Astrocyte (in vitro differentiated cells and primary cell): ENCODE results near the gene LRMDA. TPM values are rescaled to one million over a fixed set of nuclear protein-coding genes. Genes with fewer than 3 reads are reported as not detected.

Experiments
- DNase-seq: peaks from one replicate; pipeline ENCODE4 v3.0.0-alpha.2; 2010; ENCODE audit warnings: low read depth
- FAIRE-seq: peaks from 2 replicates; lab custom pipeline; 2011; peaks lifted over from hg19 to GRCh38; lab: Jason Lieb, UNC
- H2AFZ ChIP-seq: 2 replicates; pipeline ENCODE4 v1.6.0; 2012; ENCODE audit warnings: low read depth, low read length, inconsistent platforms
- H3K27ac ChIP-seq: 2 replicates; pipeline ENCODE4 v1.5.1; 2011; ENCODE audit warnings: low read depth, low read length, inconsistent platforms
- H3K27me3 ChIP-seq: 2 replicates; pipeline ENCODE4 v1.6.0; 2011; ENCODE audit warnings: low read length, inconsistent platforms; ENCODE audit not compliant: insufficient read depth
- H3K36me3 ChIP-seq: 2 replicates; pipeline ENCODE4 v1.5.1; 2011; ENCODE audit warnings: low read length, inconsistent platforms; ENCODE audit not compliant: insufficient read depth
- H3K4me1 ChIP-seq: 2 replicates; pipeline ENCODE4 v1.5.1; 2011; ENCODE audit warnings: low read length, inconsistent platforms; ENCODE audit not compliant: insufficient read depth
- H3K4me2 ChIP-seq: 2 replicates; pipeline ENCODE4 v1.6.0; 2012; ENCODE audit warnings: low read length, inconsistent platforms
- H3K4me3 ChIP-seq: 2 replicates; pipeline ENCODE4 v1.5.1; 2011; ENCODE audit warnings: low read depth, mild to moderate bottlenecking, low read length, inconsistent platforms; ENCODE audit not compliant: insufficient read depth
- H3K79me2 ChIP-seq: 2 replicates; pipeline ENCODE4 v1.6.0; 2012; ENCODE audit warnings: mild to moderate bottlenecking, low read length, inconsistent platforms; ENCODE audit not compliant: insufficient read depth
- H3K9ac ChIP-seq: 2 replicates; pipeline ENCODE4 v1.6.0; 2012; ENCODE audit warnings: mild to moderate bottlenecking, low read length, inconsistent platforms
- H3K9me3 ChIP-seq: 2 replicates; pipeline ENCODE4 v1.5.1; 2012; ENCODE audit warnings: low read depth, mild to moderate bottlenecking, low read length, inconsistent platforms; ENCODE audit not compliant: insufficient read depth
- H4K20me1 ChIP-seq: 2 replicates; pipeline ENCODE4 v1.6.0; 2012; ENCODE audit warnings: low read length, inconsistent platforms; ENCODE audit not compliant: insufficient read depth
- H3K27ac Mint-ChIP-seq: one replicate; pipeline ENCODE4 v1.8.0; 2021; ENCODE audit warnings: mild to moderate bottlenecking, mixed read lengths; ENCODE audit not compliant: unreplicated experiment
- H3K27me3 Mint-ChIP-seq: one replicate; pipeline ENCODE4 v1.8.0; 2021; ENCODE audit warnings: low read depth, mixed read lengths; ENCODE audit not compliant: unreplicated experiment
- H3K36me3 Mint-ChIP-seq: one replicate; pipeline ENCODE4 v1.8.0; 2021; ENCODE audit warnings: low read depth, mixed read lengths; ENCODE audit not compliant: unreplicated experiment
- H3K4me1 Mint-ChIP-seq: one replicate; pipeline ENCODE4 v1.8.0; 2021; ENCODE audit warnings: low read depth, mixed read lengths; ENCODE audit not compliant: unreplicated experiment
- H3K4me3 Mint-ChIP-seq: one replicate; pipeline ENCODE4 v1.8.0; 2021; ENCODE audit warnings: mild to moderate bottlenecking, moderate library complexity, mixed read lengths; ENCODE audit not compliant: unreplicated experiment
- H3K9me3 Mint-ChIP-seq: one replicate; pipeline ENCODE4 v1.8.0; 2021; ENCODE audit warnings: mild to moderate bottlenecking, mixed read lengths; ENCODE audit not compliant: unreplicated experiment
- CTCF ChIP-seq: IDR thresholded peaks from 2 replicates; pipeline ENCODE4 v1.5.1; 2011; ENCODE audit warnings: low read depth, mild to moderate bottlenecking, inconsistent platforms, low read length, moderate library complexity; ENCODE audit not compliant: insufficient read depth
- EZH2 ChIP-seq: IDR thresholded peaks from 2 replicates; pipeline ENCODE4 v1.6.1; 2012; ENCODE audit warnings: mild to moderate bottlenecking, low read length, inconsistent platforms; ENCODE audit not compliant: insufficient read depth
- total RNA-seq: library from RNA; stranded (reverse); gene quantifications from 2 replicates; pipeline ENCODE4 v1.2.1, GENCODE V29; 2021

The LRMDA gene
- total RNA-seq, 1 donor from 2014 or later = 2.7 TPM

DNA sequence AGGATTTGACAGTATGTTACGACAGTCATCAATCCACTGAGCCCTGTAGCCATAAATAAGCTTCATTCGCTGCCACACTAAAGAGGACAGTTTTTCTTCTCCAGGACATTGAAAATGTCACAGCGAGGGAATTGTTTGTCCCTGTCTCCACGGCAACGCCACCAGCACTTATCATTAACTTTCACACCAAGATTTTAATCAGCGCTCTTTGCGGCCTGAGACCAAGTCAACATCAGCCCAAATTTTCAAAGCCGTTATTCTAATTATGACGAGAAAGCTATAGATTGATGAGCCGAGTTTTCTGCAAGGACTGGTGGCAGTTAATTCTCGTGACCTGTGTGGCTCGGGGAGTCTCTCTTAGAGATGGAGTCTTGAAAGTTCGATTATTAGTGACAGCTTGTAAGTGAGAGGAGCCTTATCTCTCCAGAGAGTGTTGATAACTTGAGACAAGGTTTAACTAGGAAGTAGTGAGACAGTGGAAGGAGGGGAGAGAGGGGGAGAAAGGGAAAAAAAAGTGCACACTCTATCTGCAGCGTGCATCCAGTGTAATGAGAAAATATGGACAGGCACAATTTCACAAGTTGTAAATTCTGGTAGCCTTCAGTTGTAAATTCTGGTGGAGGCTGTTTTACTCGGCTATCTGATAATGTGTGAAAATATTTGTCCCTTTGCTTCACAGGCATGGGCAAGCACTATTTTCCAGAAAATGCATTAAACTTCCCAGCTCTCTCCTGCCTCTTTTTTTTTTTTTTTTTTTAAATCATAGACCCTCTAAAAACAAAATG lies 473.3 kb downstream of the LRMDA start:
- Histone ChIP-seq H3K27me3 (peaks cover 11% of the 10 kb centered on the region), H3K9ac (no peak overlapping the region), H3K36me3 (no peaks in the 10 kb centered on the region), H3K4me2 (no peak overlapping the region), H4K20me1 (no peaks in the 10 kb centered on the region), H3K4me1 (no peaks in the 10 kb centered on the region), H3K79me2 (no peaks in the 10 kb centered on the region), H3K9me3 (no peaks in the 10 kb centered on the region), H2AFZ (no peak overlapping the region), H3K27ac (no peak overlapping the region), H3K4me3 (no peak overlapping the region)
- H3K27me3 Mint-ChIP-seq = peaks cover 33% of the 10 kb centered on the region
- H3K27ac Mint-ChIP-seq = no peak overlapping the region
- FAIRE-seq = no peak
- H3K9me3 Mint-ChIP-seq = peaks cover 2% of the 10 kb centered on the region
- TF ChIP-seq CTCF (no peak), EZH2 (no peak)
- H3K36me3 Mint-ChIP-seq = peaks cover 2% of the 10 kb centered on the region
- no peak for DNase-seq
- no peak overlapping the region for H3K4me3 Mint-ChIP-seq
- H3K4me1 Mint-ChIP-seq = no peaks in the 10 kb centered on the region

GRCh38 chr10:75905490-75905889 lies 474.1 kb downstream of the LRMDA start:
- H3K9me3 Mint-ChIP-seq = peaks cover 2% of the 10 kb centered on the region
- no peak for TF ChIP-seq EZH2
- TF ChIP-seq CTCF = no peak
- Histone ChIP-seq H3K79me2 (no peaks in the 10 kb centered on the region), H3K36me3 (no peaks in the 10 kb centered on the region), H4K20me1 (no peaks in the 10 kb centered on the region), H3K4me1 (no peaks in the 10 kb centered on the region), H2AFZ (no peak overlapping the region), H3K4me2 (no peak overlapping the region), H3K9ac (no peak overlapping the region), H3K4me3 (no peak overlapping the region), H3K27me3 (peaks cover 11% of the 10 kb centered on the region), H3K9me3 (no peaks in the 10 kb centered on the region), H3K27ac (no peak overlapping the region)
- no peak overlapping the region for H3K27ac Mint-ChIP-seq
- no peak overlapping the region for H3K4me3 Mint-ChIP-seq
- peaks cover 2% of the 10 kb centered on the region for H3K36me3 Mint-ChIP-seq
- FAIRE-seq (no peak), DNase-seq (no peak)
- H3K27me3 Mint-ChIP-seq = peaks cover 33% of the 10 kb centered on the region
- H3K4me1 Mint-ChIP-seq = no peaks in the 10 kb centered on the region

GRCh38 chr10:75910032-75910431 lies 478.6 kb downstream of the LRMDA start:
- FAIRE-seq = no peak
- no peak for TF ChIP-seq EZH2
- peak; percentile 54 for TF ChIP-seq CTCF
- Histone ChIP-seq H3K9ac (no peak overlapping the region), H3K27ac (no peak overlapping the region), H3K36me3 (no peaks in the 10 kb centered on the region), H3K9me3 (no peaks in the 10 kb centered on the region), H3K4me1 (no peaks in the 10 kb centered on the region), H4K20me1 (no peaks in the 10 kb centered on the region), H3K27me3 (peaks cover 3% of the 10 kb centered on the region), H2AFZ (no peak overlapping the region), H3K4me3 (no peak overlapping the region), H3K79me2 (no peaks in the 10 kb centered on the region), H3K4me2 (no peak overlapping the region)
- Mint-ChIP-seq H3K27ac (no peak overlapping the region), H3K4me1 (peaks cover 4% of the 10 kb centered on the region), H3K27me3 (peaks cover 40% of the 10 kb centered on the region), H3K4me3 (no peak overlapping the region), H3K36me3 (peaks cover 2% of the 10 kb centered on the region), H3K9me3 (no peaks in the 10 kb centered on the region)
- peak; percentile 6 for DNase-seq
